ENCODE measurements around the gene MAGI1. TPM values are rescaled to one million over a fixed set of nuclear protein-coding genes. Genes with fewer than 3 reads are reported as not detected.

Gene MAGI1
- total RNA-seq, 1 experiment from 2014 or later, result 38.6 TPM

GRCh38 chr3:65890328-65890727 is 148.4 kb downstream of the MAGI1 start:
- H2AFZ ChIP-seq (ENCODE audit: low read depth, low read length, poor library complexity, severe bottlenecking), result no peak overlapping the region
- H3K27me3 ChIP-seq (ENCODE audit: insufficient read depth, low read length), result no peaks in the 10 kb centered on the region
- BruUV-seq (replicated peaks), result no TSS peak
- ChIA-PET POLR2A (no interaction called here), CTCF (no interaction called here), RAD21 (ENCODE audit: low non-redundant PET in 1 of 2, low total read pairs in 2 of 2, uncharacterized antibody in 2 of 2, unreplicated experiment in 2 of 2) (no interaction called here)
- TF ChIP-seq POLR2A (IDR thresholded peaks at IDR 0.05; ENCODE audit: borderline replicate concordance, extremely low read depth, insufficient read depth, insufficient read length), result no peak
- TF ChIP-seq SIN3A (IDR thresholded peaks at IDR 0.05; ENCODE audit: low read depth), result no peak
- no peak for TF ChIP-seq FOSL1 (IDR thresholded peaks at IDR 0.05; ENCODE audit: low read depth)
- no peak for TF ChIP-seq YY1 (IDR thresholded peaks at IDR 0.05; ENCODE audit: extremely low read depth, insufficient replicate concordance, low read depth, low read length)
- no peak for TF ChIP-seq POLR2AphosphoS5 (IDR thresholded peaks at IDR 0.05; ENCODE audit: low read depth, low read length)
- TF ChIP-seq CTCF (IDR thresholded peaks at IDR 0.05 in 2 of 3, conservative IDR thresholded peaks at IDR 0.05 in 1 of 3; ENCODE audit: borderline replicate concordance in 1 of 3, insufficient read depth in 1 of 3, low read depth in 2 of 3, low read length in 2 of 3), result no peak
- no peak for TF ChIP-seq ZFX (IDR thresholded peaks at IDR 0.05)
- TF ChIP-seq ZNF274 (IDR thresholded peaks at IDR 0.05; ENCODE audit: low read depth, low read length), result no peak
- no peak for TF ChIP-seq CEBPB (IDR thresholded peaks at IDR 0.05; ENCODE audit: low read depth)
- no peak for TF ChIP-seq RAD21 (IDR thresholded peaks at IDR 0.05; ENCODE audit: low read depth)
- no peak for TF ChIP-seq EZH2phosphoT487 (IDR thresholded peaks at IDR 0.05; ENCODE audit: borderline replicate concordance)
- DNase-seq (ENCODE audit: low read depth, low spot score) (no peak), ATAC-seq (no peak)
- H3K4me2 ChIP-seq (ENCODE audit: low read length), result no peak overlapping the region
- no peaks in the 10 kb centered on the region for H3K9me3 ChIP-seq (ENCODE audit: control insufficient read depth in 1 of 2, insufficient read depth in 1 of 2, low read depth in 1 of 2, low read length in 2 of 2)
- H3K4me1 ChIP-seq (ENCODE audit: control insufficient read depth in 1 of 2, insufficient read depth in 2 of 2, low read length in 2 of 2), result peaks cover 9 to 10% of the 10 kb centered on the region in 2 experiments; a peak in 3 of 4 replicates
- no peaks in the 10 kb centered on the region for H3K9me2 ChIP-seq (ENCODE audit: insufficient read depth)
- 0 out of 2 replicates have a peak, but pooled peaks cover 15% of the 10 kb centered on the region for H3K79me2 ChIP-seq (ENCODE audit: insufficient read depth, low read length)
- no peaks in the 10 kb centered on the region; the same call in 1 of the 2 replicates for H4K20me1 ChIP-seq (ENCODE audit: insufficient read depth)
- H3K4me3 ChIP-seq (replicated peaks in 1 of 2; ENCODE audit: low read depth in 1 of 2, low read length in 2 of 2), result no peak overlapping the region
- intact Hi-C loops (cut with micrococcal nuclease), result no loop called here
- H3K36me3 ChIP-seq (ENCODE audit: control insufficient read depth in 1 of 2, insufficient read depth in 2 of 2, low read length in 2 of 2), result no peaks in the 10 kb centered on the region
- H3K9ac ChIP-seq (ENCODE audit: low read length), result no peak overlapping the region
- H3K27ac ChIP-seq (ENCODE audit: low read depth, low read length), result no peak overlapping the region
